Astrocyte (in vitro differentiated cells and primary cell): Measurements from ENCODE around the gene NSFL1C. TPM values are rescaled to one million over a fixed set of nuclear protein-coding genes. Genes with fewer than 3 reads are reported as not detected.

Experiments
- DNase-seq: peaks from one replicate; pipeline ENCODE4 v3.0.0-alpha.2; 2010; ENCODE audit warnings: low read depth
- FAIRE-seq: peaks from 2 replicates; lab custom pipeline; 2011; peaks lifted over from hg19 to GRCh38; lab: Jason Lieb, UNC
- H2AFZ ChIP-seq: 2 replicates; pipeline ENCODE4 v1.6.0; 2012; ENCODE audit warnings: low read depth, low read length, inconsistent platforms
- H3K27ac ChIP-seq: 2 replicates; pipeline ENCODE4 v1.5.1; 2011; ENCODE audit warnings: low read depth, low read length, inconsistent platforms
- H3K27me3 ChIP-seq: 2 replicates; pipeline ENCODE4 v1.6.0; 2011; ENCODE audit warnings: low read length, inconsistent platforms; ENCODE audit not compliant: insufficient read depth
- H3K36me3 ChIP-seq: 2 replicates; pipeline ENCODE4 v1.5.1; 2011; ENCODE audit warnings: low read length, inconsistent platforms; ENCODE audit not compliant: insufficient read depth
- H3K4me1 ChIP-seq: 2 replicates; pipeline ENCODE4 v1.5.1; 2011; ENCODE audit warnings: low read length, inconsistent platforms; ENCODE audit not compliant: insufficient read depth
- H3K4me2 ChIP-seq: 2 replicates; pipeline ENCODE4 v1.6.0; 2012; ENCODE audit warnings: low read length, inconsistent platforms
- H3K4me3 ChIP-seq: 2 replicates; pipeline ENCODE4 v1.5.1; 2011; ENCODE audit warnings: low read depth, mild to moderate bottlenecking, low read length, inconsistent platforms; ENCODE audit not compliant: insufficient read depth
- H3K79me2 ChIP-seq: 2 replicates; pipeline ENCODE4 v1.6.0; 2012; ENCODE audit warnings: mild to moderate bottlenecking, low read length, inconsistent platforms; ENCODE audit not compliant: insufficient read depth
- H3K9ac ChIP-seq: 2 replicates; pipeline ENCODE4 v1.6.0; 2012; ENCODE audit warnings: mild to moderate bottlenecking, low read length, inconsistent platforms
- H3K9me3 ChIP-seq: 2 replicates; pipeline ENCODE4 v1.5.1; 2012; ENCODE audit warnings: low read depth, mild to moderate bottlenecking, low read length, inconsistent platforms; ENCODE audit not compliant: insufficient read depth
- H4K20me1 ChIP-seq: 2 replicates; pipeline ENCODE4 v1.6.0; 2012; ENCODE audit warnings: low read length, inconsistent platforms; ENCODE audit not compliant: insufficient read depth
- H3K27ac Mint-ChIP-seq: one replicate; pipeline ENCODE4 v1.8.0; 2021; ENCODE audit warnings: mild to moderate bottlenecking, mixed read lengths; ENCODE audit not compliant: unreplicated experiment
- H3K27me3 Mint-ChIP-seq: one replicate; pipeline ENCODE4 v1.8.0; 2021; ENCODE audit warnings: low read depth, mixed read lengths; ENCODE audit not compliant: unreplicated experiment
- H3K36me3 Mint-ChIP-seq: one replicate; pipeline ENCODE4 v1.8.0; 2021; ENCODE audit warnings: low read depth, mixed read lengths; ENCODE audit not compliant: unreplicated experiment
- H3K4me1 Mint-ChIP-seq: one replicate; pipeline ENCODE4 v1.8.0; 2021; ENCODE audit warnings: low read depth, mixed read lengths; ENCODE audit not compliant: unreplicated experiment
- H3K4me3 Mint-ChIP-seq: one replicate; pipeline ENCODE4 v1.8.0; 2021; ENCODE audit warnings: mild to moderate bottlenecking, moderate library complexity, mixed read lengths; ENCODE audit not compliant: unreplicated experiment
- H3K9me3 Mint-ChIP-seq: one replicate; pipeline ENCODE4 v1.8.0; 2021; ENCODE audit warnings: mild to moderate bottlenecking, mixed read lengths; ENCODE audit not compliant: unreplicated experiment
- CTCF ChIP-seq: IDR thresholded peaks from 2 replicates; pipeline ENCODE4 v1.5.1; 2011; ENCODE audit warnings: low read depth, mild to moderate bottlenecking, inconsistent platforms, low read length, moderate library complexity; ENCODE audit not compliant: insufficient read depth
- EZH2 ChIP-seq: IDR thresholded peaks from 2 replicates; pipeline ENCODE4 v1.6.1; 2012; ENCODE audit warnings: mild to moderate bottlenecking, low read length, inconsistent platforms; ENCODE audit not compliant: insufficient read depth
- total RNA-seq: library from RNA; stranded (reverse); gene quantifications from 2 replicates; pipeline ENCODE4 v1.2.1, GENCODE V29; 2021

NSFL1C gene
- total RNA-seq, 1 donor from 2014 or later = 96.0 TPM

GRCh38 chr20:1420066-1420465, 46.6 kb downstream of the NSFL1C start:
- Histone ChIP-seq H3K79me2 (no peaks in the 10 kb centered on the region), H3K27ac (no peak overlapping the region), H3K27me3 (no peaks in the 10 kb centered on the region), H3K4me2 (no peak overlapping the region), H3K9ac (no peak overlapping the region), H2AFZ (no peak overlapping the region), H3K4me1 (peaks cover 19% of the 10 kb centered on the region), H3K4me3 (no peak overlapping the region), H3K36me3 (no peaks in the 10 kb centered on the region), H4K20me1 (no peaks in the 10 kb centered on the region), H3K9me3 (no peaks in the 10 kb centered on the region)
- Mint-ChIP-seq H3K27me3 (no peaks in the 10 kb centered on the region), H3K9me3 (peaks cover 12% of the 10 kb centered on the region), H3K27ac (no peak overlapping the region), H3K4me1 (peaks cover 23% of the 10 kb centered on the region), H3K4me3 (no peak overlapping the region), H3K36me3 (no peaks in the 10 kb centered on the region)
- FAIRE-seq (no peak), DNase-seq (no peak)
- TF ChIP-seq CTCF (no peak), EZH2 (no peak)

GRCh38 chr20:1418350-1418749, 48.3 kb downstream of the NSFL1C start:
- peak overlapping the region; percentile 12 for H3K27ac Mint-ChIP-seq
- no peak for DNase-seq

More at GRCh38 chr20:1418350-1418749, 48.3 kb downstream of the NSFL1C start:
- Histone ChIP-seq H3K79me2 (no peaks in the 10 kb centered on the region), H3K4me1 (peaks cover 19% of the 10 kb centered on the region), H2AFZ (no peak overlapping the region), H4K20me1 (no peaks in the 10 kb centered on the region), H3K27me3 (no peaks in the 10 kb centered on the region), H3K4me3 (no peak overlapping the region), H3K4me2 (peak overlapping the region; percentile 38), H3K27ac (no peak overlapping the region), H3K9ac (no peak overlapping the region), H3K9me3 (no peaks in the 10 kb centered on the region), H3K36me3 (no peaks in the 10 kb centered on the region)
- Mint-ChIP-seq H3K4me1 (peaks cover 23% of the 10 kb centered on the region), H3K9me3 (peaks cover 12% of the 10 kb centered on the region), H3K36me3 (no peaks in the 10 kb centered on the region), H3K4me3 (peak overlapping the region; percentile 22), H3K27me3 (no peaks in the 10 kb centered on the region)
- TF ChIP-seq CTCF (no peak), EZH2 (no peak)
- peak; percentile 49 for FAIRE-seq
